Measurements from ENCODE around the gene DGCR2.

DNA sequence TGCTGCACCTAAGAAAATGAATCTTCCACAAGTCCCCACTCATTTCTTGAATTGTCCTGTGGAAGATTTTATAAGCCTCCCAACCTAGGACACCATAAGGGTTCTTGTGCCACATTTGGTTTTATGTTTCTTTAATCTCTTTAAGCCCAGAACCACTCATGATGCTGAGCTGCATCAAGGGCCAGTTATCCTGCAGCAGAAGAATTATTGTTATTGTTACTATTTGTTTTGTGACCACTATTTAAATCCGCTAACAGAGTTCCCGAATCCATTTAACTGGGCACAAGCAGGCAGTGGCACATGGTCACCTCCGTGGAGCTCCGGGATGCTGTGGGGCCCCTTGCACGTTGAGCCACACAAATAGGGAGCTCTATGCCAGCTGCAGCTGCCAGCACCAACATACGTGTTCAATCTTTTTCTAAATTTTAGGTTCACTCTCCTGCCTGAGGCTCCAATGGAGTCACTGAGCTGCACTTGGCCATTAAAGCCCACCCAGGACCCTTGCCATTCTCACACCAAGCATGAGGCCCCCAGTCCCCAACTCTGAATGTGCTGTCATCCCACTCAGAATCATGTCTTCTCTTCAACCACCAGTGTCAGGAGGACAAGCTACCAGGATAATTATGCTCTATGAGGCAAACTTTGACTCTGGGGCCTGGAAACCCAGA lies 60.6 kb downstream of the DGCR2 start:
- TF ChIP-seq POLR2A (IDR thresholded peaks at IDR 0.05; ENCODE audit: low read depth, low read length) (no peak), RCOR1 (IDR thresholded peaks at IDR 0.05; ENCODE audit: insufficient replicate concordance, low read length) (no peak), SMC3 (IDR thresholded peaks at IDR 0.05; ENCODE audit: low read depth, low read length) (no peak), MAZ (IDR thresholded peaks at IDR 0.05; ENCODE audit: borderline replicate concordance, low read depth, low read length) (no peak), RFX5 (IDR thresholded peaks at IDR 0.05; ENCODE audit: low read depth, low read length) (no peak), CEBPB (IDR thresholded peaks at IDR 0.05; ENCODE audit: low read depth, low read length) (no peak), RAD21 (IDR thresholded peaks at IDR 0.05; ENCODE audit: low read length) (no peak), FOS (IDR thresholded peaks at IDR 0.05; ENCODE audit: low read depth, low read length) (no peak)
- TF ChIP-seq, protein P1, sequence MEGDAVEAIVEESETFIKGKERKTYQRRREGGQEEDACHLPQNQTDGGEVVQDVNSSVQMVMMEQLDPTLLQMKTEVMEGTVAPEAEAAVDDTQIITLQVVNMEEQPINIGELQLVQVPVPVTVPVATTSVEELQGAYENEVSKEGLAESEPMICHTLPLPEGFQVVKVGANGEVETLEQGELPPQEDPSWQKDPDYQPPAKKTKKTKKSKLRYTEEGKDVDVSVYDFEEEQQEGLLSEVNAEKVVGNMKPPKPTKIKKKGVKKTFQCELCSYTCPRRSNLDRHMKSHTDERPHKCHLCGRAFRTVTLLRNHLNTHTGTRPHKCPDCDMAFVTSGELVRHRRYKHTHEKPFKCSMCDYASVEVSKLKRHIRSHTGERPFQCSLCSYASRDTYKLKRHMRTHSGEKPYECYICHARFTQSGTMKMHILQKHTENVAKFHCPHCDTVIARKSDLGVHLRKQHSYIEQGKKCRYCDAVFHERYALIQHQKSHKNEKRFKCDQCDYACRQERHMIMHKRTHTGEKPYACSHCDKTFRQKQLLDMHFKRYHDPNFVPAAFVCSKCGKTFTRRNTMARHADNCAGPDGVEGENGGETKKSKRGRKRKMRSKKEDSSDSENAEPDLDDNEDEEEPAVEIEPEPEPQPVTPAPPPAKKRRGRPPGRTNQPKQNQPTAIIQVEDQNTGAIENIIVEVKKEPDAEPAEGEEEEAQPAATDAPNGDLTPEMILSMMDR (conservative IDR thresholded peaks at IDR 0.05; ENCODE audit: low read depth, low read length) = no peak
- TF ChIP-seq, protein P2, sequence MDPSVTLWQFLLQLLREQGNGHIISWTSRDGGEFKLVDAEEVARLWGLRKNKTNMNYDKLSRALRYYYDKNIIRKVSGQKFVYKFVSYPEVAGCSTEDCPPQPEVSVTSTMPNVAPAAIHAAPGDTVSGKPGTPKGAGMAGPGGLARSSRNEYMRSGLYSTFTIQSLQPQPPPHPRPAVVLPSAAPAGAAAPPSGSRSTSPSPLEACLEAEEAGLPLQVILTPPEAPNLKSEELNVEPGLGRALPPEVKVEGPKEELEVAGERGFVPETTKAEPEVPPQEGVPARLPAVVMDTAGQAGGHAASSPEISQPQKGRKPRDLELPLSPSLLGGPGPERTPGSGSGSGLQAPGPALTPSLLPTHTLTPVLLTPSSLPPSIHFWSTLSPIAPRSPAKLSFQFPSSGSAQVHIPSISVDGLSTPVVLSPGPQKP (IDR thresholded peaks at IDR 0.05; ENCODE audit: borderline replicate concordance, low read depth, low read length) = no peak
- TF ChIP-seq, protein P3, sequence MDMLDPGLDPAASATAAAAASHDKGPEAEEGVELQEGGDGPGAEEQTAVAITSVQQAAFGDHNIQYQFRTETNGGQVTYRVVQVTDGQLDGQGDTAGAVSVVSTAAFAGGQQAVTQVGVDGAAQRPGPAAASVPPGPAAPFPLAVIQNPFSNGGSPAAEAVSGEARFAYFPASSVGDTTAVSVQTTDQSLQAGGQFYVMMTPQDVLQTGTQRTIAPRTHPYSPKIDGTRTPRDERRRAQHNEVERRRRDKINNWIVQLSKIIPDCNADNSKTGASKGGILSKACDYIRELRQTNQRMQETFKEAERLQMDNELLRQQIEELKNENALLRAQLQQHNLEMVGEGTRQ (IDR thresholded peaks at IDR 0.05; ENCODE audit: low read depth, low read length) = no peak

Data from IMR-90 (cell line).